ENCODE measurements around the gene OPRL1.

- TF ChIP-seq, protein P1, sequence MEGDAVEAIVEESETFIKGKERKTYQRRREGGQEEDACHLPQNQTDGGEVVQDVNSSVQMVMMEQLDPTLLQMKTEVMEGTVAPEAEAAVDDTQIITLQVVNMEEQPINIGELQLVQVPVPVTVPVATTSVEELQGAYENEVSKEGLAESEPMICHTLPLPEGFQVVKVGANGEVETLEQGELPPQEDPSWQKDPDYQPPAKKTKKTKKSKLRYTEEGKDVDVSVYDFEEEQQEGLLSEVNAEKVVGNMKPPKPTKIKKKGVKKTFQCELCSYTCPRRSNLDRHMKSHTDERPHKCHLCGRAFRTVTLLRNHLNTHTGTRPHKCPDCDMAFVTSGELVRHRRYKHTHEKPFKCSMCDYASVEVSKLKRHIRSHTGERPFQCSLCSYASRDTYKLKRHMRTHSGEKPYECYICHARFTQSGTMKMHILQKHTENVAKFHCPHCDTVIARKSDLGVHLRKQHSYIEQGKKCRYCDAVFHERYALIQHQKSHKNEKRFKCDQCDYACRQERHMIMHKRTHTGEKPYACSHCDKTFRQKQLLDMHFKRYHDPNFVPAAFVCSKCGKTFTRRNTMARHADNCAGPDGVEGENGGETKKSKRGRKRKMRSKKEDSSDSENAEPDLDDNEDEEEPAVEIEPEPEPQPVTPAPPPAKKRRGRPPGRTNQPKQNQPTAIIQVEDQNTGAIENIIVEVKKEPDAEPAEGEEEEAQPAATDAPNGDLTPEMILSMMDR (tag by site-specific recombination; IDR thresholded peaks at IDR 0.05) = no peak
- TF ChIP-seq ZNF398 (tag by site-specific recombination; IDR thresholded peaks at IDR 0.05) (no peak), SP2 (tag by site-specific recombination; IDR thresholded peaks at IDR 0.05) (no peak), ZNF266 (tag by site-specific recombination; IDR thresholded peaks at IDR 0.05; ENCODE audit: low read depth) (no peak), ZNF391 (tag by site-specific recombination; IDR thresholded peaks at IDR 0.05; ENCODE audit: borderline replicate concordance, low read depth) (no peak), ZBTB21 (tag by site-specific recombination; IDR thresholded peaks at IDR 0.05) (no peak), ZNF830 (tag by site-specific recombination; IDR thresholded peaks at IDR 0.05; ENCODE audit: low read depth) (no peak), ZNF596 (tag by site-specific recombination; IDR thresholded peaks at IDR 0.05) (no peak), GLIS1 (tag by site-specific recombination; IDR thresholded peaks at IDR 0.05) (peak; percentile 21; the same call in 1 of the 2 replicates), TCF7L2 (IDR thresholded peaks at IDR 0.05; ENCODE audit: borderline replicate concordance, low read depth, low read length) (no peak), ZNF677 (tag by site-specific recombination; IDR thresholded peaks at IDR 0.05) (no peak)
These were observed 14.6 kb upstream of the OPRL1 start for GRCh38 chr20:64065062-64065973.

Data from HEK293 (cell line).